WERI-Rb-1 (cell line): Measurements from ENCODE around the gene IGFBP5.

ENCODE experiments used
- DNase-seq: peaks from one replicate; pipeline ENCODE4 v3.0.0-alpha.2; 2020
- H3K27ac ChIP-seq: fragments of 250-450 bp; sonication (Bioruptor Pico); 2 replicates; pipeline ENCODE4 v1.5.1; 2020; ENCODE audit warnings: mild to moderate bottlenecking, moderate library complexity
- H3K27me3 ChIP-seq: fragments of 250-450 bp; sonication (Bioruptor Pico); 2 replicates; pipeline ENCODE4 v1.5.1; 2021; ENCODE audit warnings: mild to moderate bottlenecking, low read depth, moderate library complexity; ENCODE audit not compliant: insufficient read depth, severe bottlenecking
- H3K36me3 ChIP-seq: fragments of 250-450 bp; sonication (Bioruptor Pico); 2 replicates; pipeline ENCODE4 v1.5.1; 2020; ENCODE audit warnings: mild to moderate bottlenecking, moderate library complexity
- H3K4me3 ChIP-seq: 2 replicates; pipeline ENCODE4 v1.5.1; 2011; ENCODE audit warnings: low read depth, mild to moderate bottlenecking, control low read depth, low read length
- H3K9me3 ChIP-seq: fragments of 250-450 bp; sonication (Bioruptor Pico); 2 replicates; pipeline ENCODE4 v1.5.1; 2021; ENCODE audit warnings: mild to moderate bottlenecking, moderate library complexity; ENCODE audit not compliant: severe bottlenecking
- TF ChIP-seq, protein P1 (sequence below): IDR thresholded peaks from 2 replicates; pipeline ENCODE4 v1.5.1; 2011; ENCODE audit warnings: low read depth, mild to moderate bottlenecking, control low read depth, inconsistent platforms, low read length

Gene IGFBP5

DNA sequence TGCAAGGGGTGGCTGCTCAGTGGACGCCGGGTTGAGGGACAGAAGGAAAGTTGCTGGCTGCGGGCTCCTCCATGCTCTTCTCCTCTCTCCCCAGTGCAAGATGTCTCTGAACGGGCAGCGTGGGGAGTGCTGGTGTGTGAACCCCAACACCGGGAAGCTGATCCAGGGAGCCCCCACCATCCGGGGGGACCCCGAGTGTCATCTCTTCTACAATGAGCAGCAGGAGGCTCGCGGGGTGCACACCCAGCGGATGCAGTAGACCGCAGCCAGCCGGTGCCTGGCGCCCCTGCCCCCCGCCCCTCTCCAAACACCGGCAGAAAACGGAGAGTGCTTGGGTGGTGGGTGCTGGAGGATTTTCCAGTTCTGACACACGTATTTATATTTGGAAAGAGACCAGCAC lies 31.5 kb downstream of the IGFBP5 start:
- Histone ChIP-seq H3K4me3 (no peak overlapping the region), H3K9me3 (no peaks in the 10 kb centered on the region), H3K27me3 (no peaks in the 10 kb centered on the region), H3K36me3 (no peaks in the 10 kb centered on the region), H3K27ac (no peak overlapping the region)
- TF ChIP-seq, protein P1, sequence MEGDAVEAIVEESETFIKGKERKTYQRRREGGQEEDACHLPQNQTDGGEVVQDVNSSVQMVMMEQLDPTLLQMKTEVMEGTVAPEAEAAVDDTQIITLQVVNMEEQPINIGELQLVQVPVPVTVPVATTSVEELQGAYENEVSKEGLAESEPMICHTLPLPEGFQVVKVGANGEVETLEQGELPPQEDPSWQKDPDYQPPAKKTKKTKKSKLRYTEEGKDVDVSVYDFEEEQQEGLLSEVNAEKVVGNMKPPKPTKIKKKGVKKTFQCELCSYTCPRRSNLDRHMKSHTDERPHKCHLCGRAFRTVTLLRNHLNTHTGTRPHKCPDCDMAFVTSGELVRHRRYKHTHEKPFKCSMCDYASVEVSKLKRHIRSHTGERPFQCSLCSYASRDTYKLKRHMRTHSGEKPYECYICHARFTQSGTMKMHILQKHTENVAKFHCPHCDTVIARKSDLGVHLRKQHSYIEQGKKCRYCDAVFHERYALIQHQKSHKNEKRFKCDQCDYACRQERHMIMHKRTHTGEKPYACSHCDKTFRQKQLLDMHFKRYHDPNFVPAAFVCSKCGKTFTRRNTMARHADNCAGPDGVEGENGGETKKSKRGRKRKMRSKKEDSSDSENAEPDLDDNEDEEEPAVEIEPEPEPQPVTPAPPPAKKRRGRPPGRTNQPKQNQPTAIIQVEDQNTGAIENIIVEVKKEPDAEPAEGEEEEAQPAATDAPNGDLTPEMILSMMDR: no peak
- DNase-seq: no peak

DNA sequence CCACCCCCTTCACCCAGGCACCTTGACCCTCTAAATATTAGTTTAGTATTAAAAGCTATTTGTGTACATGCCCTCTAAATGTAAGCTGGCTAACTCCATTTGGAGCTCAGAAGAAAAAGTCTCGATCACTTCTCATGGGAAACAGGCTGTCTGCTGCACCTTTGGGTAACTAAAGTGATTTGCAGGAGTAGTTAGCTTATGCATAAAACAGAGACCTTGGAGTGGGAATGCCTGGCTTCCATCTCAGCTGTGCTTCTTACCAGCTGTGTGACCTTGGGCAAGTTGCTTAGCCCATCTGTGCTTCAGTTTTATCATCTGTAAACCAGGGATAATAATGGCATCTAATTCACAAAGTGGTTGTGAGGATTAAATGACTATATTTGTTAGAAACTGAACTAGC lies 32.2 kb downstream of the IGFBP5 start:
- Histone ChIP-seq H3K36me3 (no peaks in the 10 kb centered on the region), H3K27me3 (no peaks in the 10 kb centered on the region), H3K27ac (no peak overlapping the region), H3K4me3 (no peak overlapping the region), H3K9me3 (no peaks in the 10 kb centered on the region)
- TF ChIP-seq, protein P1: no peak
- no peak for DNase-seq

DNA sequence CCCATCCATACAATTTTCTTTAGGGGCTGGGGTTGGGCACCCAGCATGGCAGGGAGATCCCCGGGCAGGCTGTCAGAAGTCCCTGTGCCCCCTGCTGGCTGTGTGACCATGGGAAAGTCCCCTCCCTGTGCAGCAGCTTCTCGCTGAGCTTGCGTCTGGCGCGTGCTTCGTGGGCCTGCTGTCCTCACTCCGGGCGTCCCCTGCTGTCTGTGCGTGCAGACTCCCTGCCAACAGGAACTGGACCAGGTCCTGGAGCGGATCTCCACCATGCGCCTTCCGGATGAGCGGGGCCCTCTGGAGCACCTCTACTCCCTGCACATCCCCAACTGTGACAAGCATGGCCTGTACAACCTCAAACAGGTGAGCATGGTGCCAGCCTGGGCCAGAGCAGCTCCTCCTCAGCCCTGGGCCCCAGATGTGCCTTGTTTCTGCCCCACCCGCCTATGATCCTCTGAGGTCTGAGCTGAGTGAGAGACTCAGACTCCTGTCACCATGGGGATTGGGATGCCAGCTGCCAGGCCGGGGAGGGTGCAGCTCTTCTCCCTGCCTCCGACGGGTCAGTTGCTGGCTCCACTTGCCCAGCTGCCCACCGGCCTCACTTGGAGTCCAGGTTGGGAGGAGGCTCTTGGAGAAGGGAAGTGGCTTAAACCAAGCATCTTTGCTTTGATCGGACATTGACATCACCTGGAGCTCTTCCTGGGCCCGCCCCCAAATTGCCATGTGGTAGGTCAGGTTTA lies 33.5 kb downstream of the IGFBP5 start:
- no peak overlapping the region for H3K4me3 ChIP-seq
- H3K36me3 ChIP-seq: no peaks in the 10 kb centered on the region
- no peaks in the 10 kb centered on the region for H3K27me3 ChIP-seq
- peak; percentile 45 for DNase-seq
- no peak overlapping the region for H3K27ac ChIP-seq
- no peaks in the 10 kb centered on the region for H3K9me3 ChIP-seq
- TF ChIP-seq, protein P1: peak; percentile 54

DNA sequence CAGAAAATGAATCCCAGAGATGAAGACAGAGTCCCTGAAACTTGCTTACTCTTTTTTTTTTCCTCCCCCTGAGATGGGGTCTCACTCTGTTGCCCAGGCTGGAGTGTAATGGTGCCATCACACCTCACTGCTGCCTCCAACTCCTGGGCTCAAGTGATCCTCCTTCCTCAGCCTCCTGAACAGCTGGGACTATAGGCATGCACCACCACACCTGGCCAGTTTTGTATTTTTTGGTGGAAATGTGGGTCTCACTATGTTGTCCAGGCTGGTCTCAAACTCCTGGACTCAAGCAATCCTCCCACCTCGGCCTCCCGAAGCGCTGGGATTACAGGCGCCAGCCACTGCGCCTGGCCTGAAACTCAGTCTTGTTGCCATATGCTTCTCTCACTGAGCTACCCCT lies 34.3 kb downstream of the IGFBP5 start:
- TF ChIP-seq, protein P1: no peak
- no peak for DNase-seq
- Histone ChIP-seq H3K27me3 (no peaks in the 10 kb centered on the region), H3K4me3 (no peak overlapping the region), H3K9me3 (no peaks in the 10 kb centered on the region), H3K36me3 (no peaks in the 10 kb centered on the region), H3K27ac (no peak overlapping the region)

DNA sequence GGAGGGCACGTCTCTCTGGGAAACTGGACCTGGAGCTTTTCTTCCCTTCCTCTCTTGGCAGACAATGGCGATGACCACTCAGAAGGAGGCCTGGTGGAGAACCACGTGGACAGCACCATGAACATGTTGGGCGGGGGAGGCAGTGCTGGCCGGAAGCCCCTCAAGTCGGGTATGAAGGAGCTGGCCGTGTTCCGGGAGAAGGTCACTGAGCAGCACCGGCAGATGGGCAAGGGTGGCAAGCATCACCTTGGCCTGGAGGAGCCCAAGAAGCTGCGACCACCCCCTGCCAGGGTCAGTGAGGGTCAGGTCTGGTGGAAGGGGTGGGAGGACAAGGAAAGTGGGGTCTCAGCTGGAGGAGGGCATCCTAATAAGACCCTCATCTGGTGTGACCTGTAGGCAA lies 34.9 kb downstream of the IGFBP5 start:
- Histone ChIP-seq H3K9me3 (no peaks in the 10 kb centered on the region), H3K36me3 (no peaks in the 10 kb centered on the region), H3K27ac (no peak overlapping the region), H3K27me3 (no peaks in the 10 kb centered on the region), H3K4me3 (no peak overlapping the region)
- DNase-seq: no peak
- TF ChIP-seq, protein P1: no peak

DNA sequence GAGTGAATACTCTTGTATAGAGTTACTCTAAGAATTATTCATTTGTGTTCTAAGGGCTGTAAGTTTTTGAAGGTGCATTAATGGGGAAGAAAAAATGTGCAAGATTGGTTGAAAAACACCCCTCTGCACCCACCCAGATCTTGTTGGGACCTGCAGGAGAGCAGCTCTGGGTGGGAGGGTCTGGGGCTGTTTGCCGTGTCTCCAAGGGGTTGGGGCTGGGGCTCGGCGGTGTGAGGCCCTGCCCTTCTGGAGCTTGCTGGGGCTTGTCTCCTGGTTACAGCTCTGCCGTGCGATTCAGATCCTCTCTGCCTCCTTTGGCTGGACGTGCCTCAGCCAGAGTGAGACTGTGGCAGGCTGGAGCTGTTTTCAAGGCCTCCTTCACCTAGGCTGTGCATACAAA lies 36.1 kb downstream of the IGFBP5 start:
- Histone ChIP-seq H3K27me3 (no peaks in the 10 kb centered on the region), H3K4me3 (no peak overlapping the region), H3K9me3 (no peaks in the 10 kb centered on the region), H3K27ac (no peak overlapping the region), H3K36me3 (no peaks in the 10 kb centered on the region)
- TF ChIP-seq, protein P1: no peak
- DNase-seq: no peak
